GM13976 (cell line): Measurements from ENCODE around the gene CYB5D1.

Experiments used
- DNase-seq: peaks from one replicate; pipeline ENCODE4 v3.0.0; 2012; ENCODE audit warnings: low spot score
- in situ Hi-C: fragments of 300-500 bp; cut with MboI; formaldehyde crosslinking; loops from one replicate; pipeline ENCODE4 v1.12.0; 2022; ENCODE audit warnings: low sequenced_read_pairs, mixed read lengths, inconsistent platforms; ENCODE audit not compliant: unreplicated experiment
- TF ChIP-seq, protein P1 (sequence below): IDR thresholded peaks from 2 replicates; pipeline ENCODE4 v1.5.1; 2012; ENCODE audit warnings: borderline replicate concordance, mild to moderate bottlenecking; ENCODE audit not compliant: insufficient read depth; ENCODE audit errors: extremely low read depth, missing control alignments, control extremely low read depth

Gene CYB5D1

DNA sequence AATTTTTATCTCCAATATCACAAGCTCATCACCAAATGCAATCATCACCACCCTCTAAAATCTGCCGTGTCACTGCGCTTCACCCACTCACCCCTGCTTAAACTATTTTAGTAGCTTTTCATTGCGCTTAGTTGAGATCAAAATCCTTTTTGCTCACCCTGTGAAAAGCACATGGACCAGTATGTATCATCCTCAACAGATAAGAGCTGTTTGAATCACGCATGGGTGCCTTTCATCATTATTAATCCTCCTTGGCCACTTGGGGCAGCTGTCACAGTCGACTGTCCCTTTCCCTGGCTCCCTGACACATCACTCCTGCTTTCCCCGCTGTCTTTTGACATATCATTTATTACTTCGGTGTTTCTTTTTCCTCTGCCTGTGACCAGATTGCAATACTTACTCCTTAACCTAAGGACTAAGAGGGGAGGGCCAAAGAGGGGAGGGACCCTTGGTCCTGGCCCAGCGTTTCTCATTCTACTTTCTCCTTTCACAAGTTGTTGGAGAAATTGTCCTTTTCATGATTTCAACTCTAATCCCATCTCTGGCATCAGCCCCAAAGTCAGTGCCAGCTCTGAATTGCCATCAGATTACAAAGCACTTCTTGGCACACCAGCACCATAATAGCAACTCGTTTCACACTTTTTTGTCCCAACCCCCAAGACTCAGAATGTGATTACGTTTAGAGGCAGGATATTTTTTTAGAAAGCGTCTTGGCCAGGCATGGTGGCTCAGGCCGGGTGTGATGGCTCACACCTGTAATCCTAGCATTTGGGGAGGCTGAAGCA is 32.4 kb upstream of the CYB5D1 start:
- DNase-seq, result no peak
- TF ChIP-seq, protein P1, sequence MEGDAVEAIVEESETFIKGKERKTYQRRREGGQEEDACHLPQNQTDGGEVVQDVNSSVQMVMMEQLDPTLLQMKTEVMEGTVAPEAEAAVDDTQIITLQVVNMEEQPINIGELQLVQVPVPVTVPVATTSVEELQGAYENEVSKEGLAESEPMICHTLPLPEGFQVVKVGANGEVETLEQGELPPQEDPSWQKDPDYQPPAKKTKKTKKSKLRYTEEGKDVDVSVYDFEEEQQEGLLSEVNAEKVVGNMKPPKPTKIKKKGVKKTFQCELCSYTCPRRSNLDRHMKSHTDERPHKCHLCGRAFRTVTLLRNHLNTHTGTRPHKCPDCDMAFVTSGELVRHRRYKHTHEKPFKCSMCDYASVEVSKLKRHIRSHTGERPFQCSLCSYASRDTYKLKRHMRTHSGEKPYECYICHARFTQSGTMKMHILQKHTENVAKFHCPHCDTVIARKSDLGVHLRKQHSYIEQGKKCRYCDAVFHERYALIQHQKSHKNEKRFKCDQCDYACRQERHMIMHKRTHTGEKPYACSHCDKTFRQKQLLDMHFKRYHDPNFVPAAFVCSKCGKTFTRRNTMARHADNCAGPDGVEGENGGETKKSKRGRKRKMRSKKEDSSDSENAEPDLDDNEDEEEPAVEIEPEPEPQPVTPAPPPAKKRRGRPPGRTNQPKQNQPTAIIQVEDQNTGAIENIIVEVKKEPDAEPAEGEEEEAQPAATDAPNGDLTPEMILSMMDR, result no peak
- in situ Hi-C loops, result no loop called here

DNA sequence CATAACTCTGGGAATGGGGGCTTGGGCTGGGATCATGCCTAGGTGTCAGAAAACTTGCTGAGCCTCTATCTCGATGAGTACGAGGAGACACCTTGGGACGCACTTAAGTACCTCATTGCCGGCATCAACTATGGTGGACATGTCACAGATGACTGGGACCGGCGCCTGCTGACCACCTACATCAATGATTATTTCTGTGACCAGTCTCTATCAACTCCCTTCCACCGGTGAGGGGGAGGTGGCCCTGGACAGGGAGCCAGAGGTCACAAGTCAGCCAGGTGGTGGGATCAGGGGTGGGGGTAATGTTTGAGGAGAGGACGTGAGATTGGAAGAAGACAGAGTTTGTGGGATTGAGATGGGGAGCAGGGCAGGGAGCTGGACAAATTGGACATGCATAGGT is 27.2 kb upstream of the CYB5D1 start:
- in situ Hi-C loops, result no loop called here
- TF ChIP-seq, protein P1, result no peak
- no peak for DNase-seq

DNA sequence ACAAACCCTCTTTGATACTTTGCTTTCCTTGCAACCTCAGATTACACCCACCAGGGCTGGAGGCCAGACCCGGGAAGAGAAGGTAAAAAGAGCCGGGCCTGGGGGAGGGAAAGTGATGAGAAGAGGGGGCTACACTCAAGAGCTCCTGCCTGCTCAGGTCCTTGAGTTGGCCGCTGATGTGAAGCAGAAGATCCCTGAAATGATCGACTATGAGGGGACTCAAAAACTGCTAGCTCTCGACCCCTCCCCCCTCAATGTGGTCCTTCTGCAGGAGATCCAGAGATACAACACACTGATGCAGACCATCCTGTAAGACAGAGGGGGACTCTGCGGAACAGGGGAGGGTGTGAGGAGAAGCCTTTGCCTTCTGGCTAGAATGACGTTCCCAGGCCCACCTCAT is 26.6 kb upstream of the CYB5D1 start:
- in situ Hi-C loops, result no loop called here
- TF ChIP-seq, protein P1, result no peak
- no peak for DNase-seq

DNA sequence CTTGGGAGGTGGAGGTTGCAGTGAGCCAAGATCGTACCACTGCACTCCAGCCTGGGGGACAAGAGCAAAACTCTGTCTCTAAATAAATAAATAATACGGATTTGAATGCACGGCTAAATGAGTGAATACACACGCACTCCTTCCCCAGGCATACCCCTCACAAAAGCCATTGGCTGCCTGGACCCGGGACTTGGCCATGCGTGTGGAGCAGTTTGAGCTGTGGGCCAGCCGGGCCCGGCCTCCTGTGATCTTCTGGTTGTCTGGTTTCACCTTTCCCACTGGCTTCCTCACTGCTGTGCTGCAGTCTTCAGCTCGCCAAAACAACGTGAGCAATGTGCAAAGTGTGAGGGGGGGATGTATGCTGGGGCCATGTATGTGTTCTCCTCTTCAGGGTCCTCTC is 25.4 kb upstream of the CYB5D1 start:
- no peak for DNase-seq
- TF ChIP-seq, protein P1, result no peak
- in situ Hi-C loops, result no loop called here

DNA sequence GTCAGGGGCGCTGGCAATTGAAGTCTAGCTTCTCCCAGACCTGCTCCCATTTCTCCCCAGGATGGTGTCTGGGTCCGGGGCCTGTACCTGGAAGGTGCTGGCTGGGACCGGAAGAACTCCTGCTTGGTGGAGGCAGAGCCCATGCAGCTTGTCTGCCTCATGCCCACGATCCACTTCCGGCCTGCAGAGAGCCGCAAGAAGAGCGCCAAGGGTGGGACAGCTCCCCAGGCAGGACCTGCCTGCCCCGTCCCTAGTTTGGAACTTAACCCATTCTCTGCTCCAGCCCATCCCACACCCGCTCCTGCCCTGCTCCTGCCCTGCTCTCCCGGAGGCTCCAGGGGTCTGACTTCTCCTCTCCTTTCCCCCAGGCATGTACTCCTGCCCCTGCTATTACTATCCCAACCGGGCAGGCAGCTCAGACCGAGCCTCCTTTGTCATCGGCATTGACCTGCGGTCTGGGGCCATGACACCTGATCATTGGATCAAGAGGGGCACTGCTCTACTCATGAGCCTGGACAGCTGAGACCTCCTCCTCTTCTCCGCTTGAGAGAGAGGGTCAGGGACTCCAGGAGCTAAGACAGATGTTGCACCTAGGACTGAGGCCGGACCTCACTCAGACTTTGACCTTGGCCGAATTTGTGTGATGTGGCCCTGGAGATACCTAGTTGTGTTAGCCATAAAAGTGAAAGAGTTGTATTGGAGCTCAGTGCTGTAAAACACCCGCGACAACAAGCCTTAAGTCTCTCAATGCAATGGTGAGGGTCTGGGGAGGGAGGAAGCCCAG is 24.6 kb upstream of the CYB5D1 start:
- in situ Hi-C loops, result no loop called here
- TF ChIP-seq, protein P1, result no peak
- no peak for DNase-seq

DNA sequence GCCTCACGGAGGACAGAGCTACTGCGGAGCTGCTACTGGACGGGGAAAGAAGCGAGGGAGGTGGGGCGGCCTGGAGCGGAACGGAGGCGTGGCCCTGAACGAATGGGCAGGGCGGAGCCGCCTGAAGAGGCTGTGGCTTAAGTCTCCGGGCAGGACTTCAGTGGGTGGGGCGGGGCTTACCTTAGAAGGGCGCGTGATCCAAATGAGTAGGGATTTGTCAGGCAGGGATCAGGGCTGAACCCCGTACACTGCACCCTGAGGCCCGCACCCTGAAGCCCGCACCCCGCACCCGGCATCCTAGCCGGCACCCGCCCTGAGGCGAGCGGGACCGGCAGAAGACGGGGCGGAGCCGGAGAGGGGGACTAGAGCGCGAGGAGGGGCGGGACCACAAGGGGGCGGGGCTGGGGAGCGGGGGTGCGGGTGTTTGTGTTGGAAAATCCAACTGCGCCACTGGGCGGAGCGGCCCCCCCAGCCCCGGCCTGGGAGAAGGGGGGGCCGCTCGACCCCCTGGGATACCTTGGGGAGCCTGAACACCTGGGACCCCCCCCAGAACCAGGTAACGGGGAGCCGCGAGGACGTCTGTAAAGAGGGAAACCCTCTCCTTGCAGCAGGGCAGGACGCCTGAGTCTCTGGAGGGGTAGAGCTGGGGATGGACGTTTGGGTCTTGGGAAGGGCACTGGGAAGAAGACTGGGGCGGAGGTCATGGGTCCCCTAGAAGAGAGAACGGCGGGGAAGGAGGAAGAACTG is 23.8 kb upstream of the CYB5D1 start, which contains the start of gene KDM6B:
KDM6B (plus strand) TSS at position 423 of the 747 bp plus-strand sequence. CDS start 11,338 bp downstream, outside the sequence.
- TF ChIP-seq, protein P1, result no peak
- in situ Hi-C loops, result no loop called here
- DNase-seq, result peak; percentile 93
